HG03439 (cell line): ENCODE results near the gene TRIM67.
"Not testable (repeated sequence)": the region's sequence is repeated elsewhere in the genome, so short reads cannot be mapped to it uniquely, and the experiment has no call there.

Experiments
- ATAC-seq: cut with Tn5 transposase; IDR thresholded peaks from one replicate; pipeline ENCODE4 v1.9.1; 2021; ENCODE audit warnings: mild to moderate bottlenecking, moderate library complexity; ENCODE audit not compliant: unreplicated experiment

Gene TRIM67

GRCh38 chr1:231157311-231157710, 4.5 kb upstream of the TRIM67 start:
- no peak for ATAC-seq

- ATAC-seq, result not testable (repeated sequence)
These were observed 3.7 kb upstream of the TRIM67 start for GRCh38 chr1:231158141-231158540.

- no peak for ATAC-seq
These were observed 2.5 kb upstream of the TRIM67 start for GRCh38 chr1:231159202-231159962.

GRCh38 chr1:231159963-231160761, 1.7 kb upstream of the TRIM67 start:
- no peak for ATAC-seq

- ATAC-seq, result no peak
These were observed 777 bp upstream of the TRIM67 start for GRCh38 chr1:231160895-231161666.

- no peak for ATAC-seq
These were observed 575 bp downstream of the TRIM67 start for GRCh38 chr1:231162297-231162969.

GRCh38 chr1:231162970-231163829, 1.3 kb downstream of the TRIM67 start:
- ATAC-seq, result no peak

GRCh38 chr1:231163830-231164427, 2.1 kb downstream of the TRIM67 start:
- no peak for ATAC-seq

- ATAC-seq, result no peak
These were observed 3.5 kb downstream of the TRIM67 start for GRCh38 chr1:231165371-231165770.

GRCh38 chr1:231166398-231166797, 4.5 kb downstream of the TRIM67 start:
- no peak for ATAC-seq

- ATAC-seq, result no peak
These were observed 9.0 kb downstream of the TRIM67 start for GRCh38 chr1:231170875-231171274.

- ATAC-seq, result no peak
These were observed 9.9 kb downstream of the TRIM67 start for GRCh38 chr1:231171623-231172197.

- ATAC-seq, result no peak
These were observed 10.6 kb downstream of the TRIM67 start for GRCh38 chr1:231172411-231172810.

GRCh38 chr1:231176421-231176820, 14.6 kb downstream of the TRIM67 start:
- ATAC-seq, result no peak

- ATAC-seq, result no peak
These were observed 15.4 kb downstream of the TRIM67 start for GRCh38 chr1:231177226-231177625.

- no peak for ATAC-seq
These were observed 16.1 kb downstream of the TRIM67 start for GRCh38 chr1:231177936-231178335.

GRCh38 chr1:231178970-231179369, 17.1 kb downstream of the TRIM67 start:
- no peak for ATAC-seq

GRCh38 chr1:231180034-231180433, 18.2 kb downstream of the TRIM67 start:
- ATAC-seq, result no peak

GRCh38 chr1:231181271-231181670, 19.4 kb downstream of the TRIM67 start:
- no peak for ATAC-seq
